Panc1 (cell line): ENCODE data around the gene SELE. TPM values are rescaled to one million over a fixed set of nuclear protein-coding genes. Genes with fewer than 3 reads are reported as not detected.

Experiments
- ATAC-seq: fragments of 200-7000 bp; cut with Tn5 transposase; 2 replicates; pipeline ENCODE4 v1.9.1; 2020; ENCODE audit warnings: mild to moderate bottlenecking, moderate library complexity
- BruUV-seq: library from RNA; stranded (reverse); fragments of 400-500 nt; replicated peaks from 2 replicates; lab custom pipeline; 2021; lab: Mats Ljungman, UMichigan
- CTCF ChIA-PET: fragments of 300-600 bp; sonication (Branson Sonifier 250); formaldehyde crosslinking; loops from one replicate; lab custom pipeline; 2022; ENCODE audit warnings: antibody characterized with exemption; lab: Charles Lee
- POLR2A ChIA-PET: fragments of 300-600 bp; sonication (Branson Sonifier 250); formaldehyde crosslinking; loops from one replicate; lab custom pipeline; 2022; ENCODE audit warnings: antibody characterized with exemption; lab: Charles Lee
- DNase-seq: peaks from one replicate; pipeline ENCODE4 v3.0.0-alpha.2; 2010; ENCODE audit warnings: low read depth, low spot score
- H3K27ac ChIP-seq: 2 replicates; pipeline ENCODE4 v1.5.1; 2011; ENCODE audit warnings: mild to moderate bottlenecking, low read length, inconsistent platforms
- H3K27me3 ChIP-seq: fragments of 200-500 bp; sonication (Bioruptor generic); 2 replicates; pipeline ENCODE4 v1.6.0; 2014; ENCODE audit warnings: low read length, inconsistent platforms; ENCODE audit not compliant: control insufficient read depth, insufficient read depth
- H3K36me3 ChIP-seq: fragments of 200-500 bp; sonication (Bioruptor generic); 2 replicates; pipeline ENCODE4 v1.5.1; 2014; ENCODE audit warnings: inconsistent platforms, mild to moderate bottlenecking, low read length, moderate library complexity; ENCODE audit not compliant: control insufficient read depth, insufficient read depth
- H3K4me1 ChIP-seq: 2 replicates; pipeline ENCODE4 v1.5.1; 2011; ENCODE audit warnings: inconsistent platforms, mild to moderate bottlenecking, low read length, moderate library complexity; ENCODE audit not compliant: control insufficient read depth, insufficient read depth
- H3K4me3 ChIP-seq, 2 experiments: 2 replicates each; pipeline ENCODE4 v1.5.1; 2011 to 2012; ENCODE audit warnings: low read depth in 2 of 2, low read length in 2 of 2, mild to moderate bottlenecking in 2 of 2, inconsistent platforms in 1 of 2, moderate library complexity in 1 of 2
- H3K9me3 ChIP-seq: fragments of 200-500 bp; sonication (Bioruptor generic); 2 replicates; pipeline ENCODE4 v1.5.1; 2014; ENCODE audit warnings: low read depth, mild to moderate bottlenecking, inconsistent platforms, low read length, moderate library complexity; ENCODE audit not compliant: control insufficient read depth, insufficient read depth
- POLR2AphosphoS5 ChIP-seq: IDR thresholded peaks from 2 replicates; pipeline ENCODE4 v1.6.1; 2012; ENCODE audit warnings: mild to moderate bottlenecking, low read depth, low read length, moderate library complexity
- REST ChIP-seq, 2 experiments: IDR thresholded peaks; 2 replicates each; pipeline ENCODE4 v1.6.1; 2011 to 2012; ENCODE audit warnings: low read depth in 2 of 2, control low read depth in 1 of 2, low read length in 1 of 2, mild to moderate bottlenecking in 1 of 2, moderate library complexity in 1 of 2; ENCODE audit not compliant: insufficient read depth in 1 of 2
- SIN3A ChIP-seq: IDR thresholded peaks from 2 replicates; pipeline ENCODE4 v1.6.1; 2012; ENCODE audit warnings: low read depth, mild to moderate bottlenecking, low read length, moderate library complexity, borderline replicate concordance; ENCODE audit not compliant: insufficient read depth
- TCF7L2 ChIP-seq: IDR thresholded peaks from 2 replicates; pipeline ENCODE4 v1.6.1; 2011; ENCODE audit warnings: mild to moderate bottlenecking, low read depth, low read length, inconsistent platforms
- in situ Hi-C: cut with HindIII; loops from 2 replicates; pipeline ENCODE4 v1.10.0; 2016; ENCODE audit warnings: low sequenced_read_pairs, low pct_unique_long_range_greater_than_20kb
- intact Hi-C: fragments of 100-400 bp; cut with micrococcal nuclease; formaldehyde crosslinking; loops from one replicate; pipeline ENCODE4 v1.10.0; 2022; ENCODE audit not compliant: unreplicated experiment
- total RNA-seq: library from RNA; stranded (reverse); gene quantifications from one replicate; pipeline ENCODE4 v1.2.1, GENCODE V29; 2021; ENCODE audit not compliant: unreplicated experiment
- TF ChIP-seq, protein P1 (sequence below): fragments of 450-650 bp; IDR thresholded peaks from 2 replicates; pipeline ENCODE4 v1.5.1; 2017; ENCODE audit warnings: mild to moderate bottlenecking

Gene SELE
- total RNA-seq, 1 experiment from 2014 or later: not detected

- Histone ChIP-seq H3K27ac (no peak overlapping the region), H3K4me1 (no peaks in the 10 kb centered on the region), H3K27me3 (peaks cover 11% of the 10 kb centered on the region), H3K9me3 (no peaks in the 10 kb centered on the region), H3K36me3 (no peaks in the 10 kb centered on the region), H3K4me3 (no peak overlapping the region)
- DNase-seq: no peak
- BruUV-seq: no TSS peak
- ChIA-PET CTCF (no interaction called here), POLR2A (no interaction called here)
- ATAC-seq: no peak
- in situ Hi-C loops (no loop called here), intact Hi-C loops (no loop called here)
- TF ChIP-seq TCF7L2 (no peak), SIN3A (no peak), POLR2AphosphoS5 (no peak), REST (IDR thresholded peaks at IDR 0.05; ENCODE audit: insufficient read depth in 1 of 2, low read depth in 2 of 2, low read length in 1 of 2) (no peak)
- TF ChIP-seq, protein P1, sequence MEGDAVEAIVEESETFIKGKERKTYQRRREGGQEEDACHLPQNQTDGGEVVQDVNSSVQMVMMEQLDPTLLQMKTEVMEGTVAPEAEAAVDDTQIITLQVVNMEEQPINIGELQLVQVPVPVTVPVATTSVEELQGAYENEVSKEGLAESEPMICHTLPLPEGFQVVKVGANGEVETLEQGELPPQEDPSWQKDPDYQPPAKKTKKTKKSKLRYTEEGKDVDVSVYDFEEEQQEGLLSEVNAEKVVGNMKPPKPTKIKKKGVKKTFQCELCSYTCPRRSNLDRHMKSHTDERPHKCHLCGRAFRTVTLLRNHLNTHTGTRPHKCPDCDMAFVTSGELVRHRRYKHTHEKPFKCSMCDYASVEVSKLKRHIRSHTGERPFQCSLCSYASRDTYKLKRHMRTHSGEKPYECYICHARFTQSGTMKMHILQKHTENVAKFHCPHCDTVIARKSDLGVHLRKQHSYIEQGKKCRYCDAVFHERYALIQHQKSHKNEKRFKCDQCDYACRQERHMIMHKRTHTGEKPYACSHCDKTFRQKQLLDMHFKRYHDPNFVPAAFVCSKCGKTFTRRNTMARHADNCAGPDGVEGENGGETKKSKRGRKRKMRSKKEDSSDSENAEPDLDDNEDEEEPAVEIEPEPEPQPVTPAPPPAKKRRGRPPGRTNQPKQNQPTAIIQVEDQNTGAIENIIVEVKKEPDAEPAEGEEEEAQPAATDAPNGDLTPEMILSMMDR: no peak
Measured at GRCh38 chr1:169704797-169705196, 29.1 kb downstream of the SELE start.

DNA sequence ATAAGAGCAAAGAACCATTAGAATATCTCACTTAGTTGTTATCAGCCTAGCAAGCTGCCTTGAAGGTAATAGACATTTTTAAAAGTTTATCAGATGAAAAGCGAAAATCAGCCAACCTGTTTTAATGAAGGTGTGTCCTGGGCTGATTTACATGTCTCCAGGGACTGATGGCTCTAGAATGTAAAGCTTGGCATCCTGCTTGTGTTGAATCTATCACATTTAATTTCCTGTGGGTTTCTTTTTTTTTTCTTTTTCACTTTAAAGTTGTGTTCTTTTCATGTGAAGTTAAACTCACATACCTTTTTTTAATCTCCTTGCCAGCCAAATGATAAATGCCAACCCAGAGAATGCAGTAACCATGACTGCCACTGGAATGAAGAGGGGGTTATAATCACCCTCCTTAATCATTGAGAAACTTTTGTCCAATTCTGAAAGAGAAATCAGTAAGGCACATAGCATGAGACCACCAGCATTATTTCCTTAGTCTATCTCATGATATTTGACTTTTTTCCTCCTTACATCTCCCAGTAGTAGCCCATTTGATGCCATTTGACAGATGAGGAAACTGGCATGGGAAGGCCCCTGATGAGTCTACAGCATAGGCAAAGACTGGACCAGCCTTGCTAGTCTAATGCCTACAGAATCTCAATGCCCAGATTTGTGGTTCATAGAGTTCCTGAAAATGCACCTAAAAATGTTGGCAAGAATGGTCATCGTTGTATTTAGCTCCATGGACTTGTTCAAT lies 32.4 kb downstream of the SELE start:
- ATAC-seq: no peak
- CTCF ChIA-PET: no interaction called here
- in situ Hi-C loops: no loop called here

More for the DNA sequence above, 32.4 kb downstream of the SELE start:
- H3K4me1 ChIP-seq: no peaks in the 10 kb centered on the region
- no peak for DNase-seq
- BruUV-seq: no TSS peak
- intact Hi-C loops: no loop called here
- H3K36me3 ChIP-seq: no peaks in the 10 kb centered on the region
- TF ChIP-seq SIN3A: no peak
- TF ChIP-seq TCF7L2: no peak
- TF ChIP-seq, protein P1: no peak
- no peak for TF ChIP-seq POLR2AphosphoS5
- TF ChIP-seq REST (IDR thresholded peaks at IDR 0.05; ENCODE audit: insufficient read depth in 1 of 2, low read depth in 2 of 2, low read length in 1 of 2): no peak
- peaks cover 5% of the 10 kb centered on the region for H3K27me3 ChIP-seq
- H3K4me3 ChIP-seq: no peak overlapping the region
- H3K27ac ChIP-seq: no peak overlapping the region
- no peaks in the 10 kb centered on the region for H3K9me3 ChIP-seq
- POLR2A ChIA-PET: no interaction called here
